ENCODE measurements around the gene LRRTM2.

DNA sequence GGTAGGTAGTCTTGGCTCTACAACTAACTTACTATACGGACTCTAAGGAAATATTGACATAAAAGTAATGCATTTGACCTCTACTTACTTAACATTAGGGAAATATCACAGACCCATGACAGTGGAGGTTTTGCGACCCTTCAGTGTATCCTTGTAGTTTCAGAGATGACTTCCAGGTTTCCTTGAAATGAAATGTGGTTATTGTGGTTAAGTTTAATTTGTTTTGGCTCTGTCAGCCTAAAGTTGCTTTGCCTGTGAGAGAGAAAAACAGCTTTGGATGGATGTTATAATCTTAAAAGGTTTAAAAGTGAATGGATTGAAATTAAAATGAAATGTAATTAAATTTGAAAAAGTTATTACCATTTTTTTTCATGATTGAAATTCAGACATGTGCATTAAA is 42.9 kb downstream of the LRRTM2 start:
- TF ChIP-seq CTCF (IDR thresholded peaks at IDR 0.05 in 8 of 11, conservative IDR thresholded peaks at IDR 0.05 in 3 of 11) (no peak), POLR2A (IDR thresholded peaks at IDR 0.05) (no peak), POLR2AphosphoS5 (IDR thresholded peaks at IDR 0.05) (no peak)
